ENCODE data around the gene CD53. TPM values are rescaled to one million over a fixed set of nuclear protein-coding genes. Genes with fewer than 3 reads are reported as not detected.
A peak's percentile ranks its signal among the peaks of the same experiment; 100 is the strongest.

CD53 gene
- total and polyA plus RNA-seq, 9 of the 15 experiments (the other 6 are each of a cell fraction or from before 2014, with no cell fraction given) = 63.5 to 220 (median 131) TPM

GRCh38 chr1:110912784-110913183 lies 39.8 kb downstream of the CD53 start:
- no peaks in the 10 kb centered on the region for H3K27me3 ChIP-seq (ENCODE audit: control insufficient read depth in 2 of 2, insufficient read depth in 2 of 2, low read length in 2 of 2)
- H3K9me3 ChIP-seq (replicated peaks; ENCODE audit: control insufficient read depth, insufficient read depth, low read depth, low read length) = peaks cover 5% of the 10 kb centered on the region; the same call in 1 of the 2 replicates
- no peaks in the 10 kb centered on the region for H3K36me3 ChIP-seq (ENCODE audit: control insufficient read depth, insufficient read depth, low read length)
- POLR2A ChIA-PET = interaction anchor here (0.6 kb wide), 1 partner anchor 87 kb away, joined by 4 read pairs; no protein-coding TSS in a partner anchor
- no peak overlapping the region for H3K4me3 ChIP-seq
- in situ Hi-C loops (cut with MboI) (no loop called here), intact Hi-C loops (cut with micrococcal nuclease) (no loop called here)
- DNase-seq (ENCODE audit: extremely low read depth in 1 of 4, low spot score in 3 of 4) = no peak
- H3K9ac ChIP-seq (ENCODE audit: insufficient read depth in 1 of 2, low read depth in 2 of 2, low read length in 2 of 2) = no peak overlapping the region
- CTCF ChIA-PET (ENCODE audit: low intra/inter-chr PET ratio) = no interaction called here
- H3K4me1 ChIP-seq (replicated peaks in 1 of 2; ENCODE audit: control insufficient read depth in 2 of 2, insufficient read depth in 2 of 2, low read length in 2 of 2) = peaks cover 5 to 12% of the 10 kb centered on the region in 2 experiments; a peak in 4 of 5 replicates
- H3K79me2 ChIP-seq (ENCODE audit: control insufficient read depth, insufficient read depth, low read length) = no peaks in the 10 kb centered on the region
- no peak overlapping the region for H3K27ac ChIP-seq (ENCODE audit: extremely low read depth, low read depth, low read length)
- FAIRE-seq = no peak
- no TSS peak for BruUV-seq (replicated peaks)
- no peaks in the 10 kb centered on the region for H3K9me1 ChIP-seq (ENCODE audit: control insufficient read depth, insufficient read depth, low read length)
- ATAC-seq = no peak
- H3K4me2 ChIP-seq (ENCODE audit: insufficient read depth, low read length) = no peak overlapping the region
- TF ChIP-seq BCOR (IDR thresholded peaks at IDR 0.05) (peak; percentile 70), KDM1A (IDR thresholded peaks at IDR 0.05) (peak in 1 of 2 experiments; percentile 38; a peak in 1 of 4 replicates), RBM25 (IDR thresholded peaks at IDR 0.05; ENCODE audit: low read depth, low read length, severe bottlenecking) (peak; percentile 79), CEBPB (tag; IDR thresholded peaks at IDR 0.05) (no peak), KDM4B (IDR thresholded peaks at IDR 0.05; ENCODE audit: borderline replicate concordance in 2 of 2, low read depth in 1 of 2) (no peak), TRIM28 (IDR thresholded peaks at IDR 0.05) (0 out of 2 replicates have a peak, but pooled peaks have one; percentile 27)
- H2AFZ ChIP-seq (ENCODE audit: low read depth, low read length) = no peak overlapping the region
- H4K20me1 ChIP-seq (replicated peaks; ENCODE audit: control insufficient read depth, insufficient read depth, low read length) = no peaks in the 10 kb centered on the region

GRCh38 chr1:110914676-110915075 lies 41.7 kb downstream of the CD53 start:
- H3K4me1 ChIP-seq (replicated peaks in 1 of 2; ENCODE audit: control insufficient read depth in 2 of 2, insufficient read depth in 2 of 2, low read length in 2 of 2) = peaks cover 5 to 23% of the 10 kb centered on the region in 2 experiments; a peak in 4 of 5 replicates
- in situ Hi-C loops (cut with MboI) (no loop called here), intact Hi-C loops (cut with micrococcal nuclease) (no loop called here)
- no peaks in the 10 kb centered on the region for H3K79me2 ChIP-seq (ENCODE audit: control insufficient read depth, insufficient read depth, low read length)
- H3K27ac ChIP-seq (ENCODE audit: extremely low read depth, low read depth, low read length) = no peak overlapping the region
- H3K27me3 ChIP-seq (ENCODE audit: control insufficient read depth in 2 of 2, insufficient read depth in 2 of 2, low read length in 2 of 2) = no peaks in the 10 kb centered on the region
- ATAC-seq (no peak), DNase-seq (ENCODE audit: extremely low read depth in 1 of 4, low spot score in 3 of 4) (no peak), FAIRE-seq (no peak)
- no peak overlapping the region for H3K4me2 ChIP-seq (ENCODE audit: insufficient read depth, low read length)
- POLR2A ChIA-PET = interaction anchor here (0.9 kb wide), 1 partner anchor 13 kb away, joined by 3 read pairs; no protein-coding TSS in a partner anchor
- H3K9me1 ChIP-seq (ENCODE audit: control insufficient read depth, insufficient read depth, low read length) = no peaks in the 10 kb centered on the region
- H3K9me3 ChIP-seq (replicated peaks; ENCODE audit: control insufficient read depth, insufficient read depth, low read depth, low read length) = peaks cover 5% of the 10 kb centered on the region; the same call in 1 of the 2 replicates
- no peaks in the 10 kb centered on the region for H4K20me1 ChIP-seq (replicated peaks; ENCODE audit: control insufficient read depth, insufficient read depth, low read length)
- no peak overlapping the region for H3K9ac ChIP-seq (ENCODE audit: insufficient read depth in 1 of 2, low read depth in 2 of 2, low read length in 2 of 2)
- WGBS (ENCODE audit: insufficient coverage, low coverage, missing lambda C conversion rate) = 88% methylated on average over 3 of the region's 3 CpGs
- CTCF ChIA-PET (ENCODE audit: low intra/inter-chr PET ratio) = no interaction called here
- H3K4me3 ChIP-seq = no peak overlapping the region
- BruUV-seq (replicated peaks) = no TSS peak
- no peak overlapping the region for H2AFZ ChIP-seq (ENCODE audit: low read depth, low read length)
- no peaks in the 10 kb centered on the region for H3K36me3 ChIP-seq (ENCODE audit: control insufficient read depth, insufficient read depth, low read length)
- TF ChIP-seq CAMTA2 (CRISPR knock-in tag; conservative IDR thresholded peaks at IDR 0.05) (no peak), NKRF (IDR thresholded peaks at IDR 0.05; ENCODE audit: borderline replicate concordance) (no peak), SFPQ (IDR thresholded peaks at IDR 0.05; ENCODE audit: low read depth, low read length) (no peak), ETS2 (tag; IDR thresholded peaks at IDR 0.05; ENCODE audit: borderline replicate concordance, poor library complexity, severe bottlenecking) (no peak), POLR2B (IDR thresholded peaks at IDR 0.05; ENCODE audit: low read depth, partially characterized antibody) (no peak), HMG20A (CRISPR knock-in tag; conservative IDR thresholded peaks at IDR 0.05) (no peak)

Measured in K562 (cell line).